ENCODE measurements around the gene INTS6.

DNA sequence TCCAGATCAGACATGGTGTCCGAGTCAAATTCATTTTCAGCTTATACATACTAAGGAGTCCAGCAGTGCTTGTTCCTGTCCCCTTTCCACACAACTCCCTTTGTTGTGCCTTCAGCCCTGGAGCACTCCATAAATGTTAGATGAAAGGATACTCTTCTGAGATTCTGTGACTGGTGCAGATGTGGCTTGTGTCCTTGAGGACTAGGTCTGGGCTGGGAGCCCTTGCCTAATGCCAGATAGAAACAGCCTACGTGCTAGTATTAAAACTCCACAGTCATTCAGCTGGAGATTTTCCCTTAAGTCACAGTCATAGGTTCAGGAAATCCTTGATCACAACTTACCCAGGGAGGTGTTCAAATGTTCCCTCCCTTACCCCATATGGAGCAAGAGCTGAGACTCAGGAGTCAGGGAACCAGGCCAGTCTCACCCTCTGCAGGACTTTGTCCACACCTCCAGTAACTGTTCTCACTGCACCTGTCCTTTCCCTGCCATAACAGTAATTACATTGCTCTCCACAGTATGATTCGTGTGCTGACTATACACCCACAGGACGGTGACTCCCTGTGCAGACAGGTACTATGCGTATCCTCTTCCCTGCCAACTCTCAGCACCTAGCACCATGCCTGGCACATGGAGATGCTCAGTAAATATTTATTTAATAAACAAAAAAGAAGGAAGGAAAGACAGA, 128.9 kb downstream of the INTS6 start:
- TF ChIP-seq, protein P1, sequence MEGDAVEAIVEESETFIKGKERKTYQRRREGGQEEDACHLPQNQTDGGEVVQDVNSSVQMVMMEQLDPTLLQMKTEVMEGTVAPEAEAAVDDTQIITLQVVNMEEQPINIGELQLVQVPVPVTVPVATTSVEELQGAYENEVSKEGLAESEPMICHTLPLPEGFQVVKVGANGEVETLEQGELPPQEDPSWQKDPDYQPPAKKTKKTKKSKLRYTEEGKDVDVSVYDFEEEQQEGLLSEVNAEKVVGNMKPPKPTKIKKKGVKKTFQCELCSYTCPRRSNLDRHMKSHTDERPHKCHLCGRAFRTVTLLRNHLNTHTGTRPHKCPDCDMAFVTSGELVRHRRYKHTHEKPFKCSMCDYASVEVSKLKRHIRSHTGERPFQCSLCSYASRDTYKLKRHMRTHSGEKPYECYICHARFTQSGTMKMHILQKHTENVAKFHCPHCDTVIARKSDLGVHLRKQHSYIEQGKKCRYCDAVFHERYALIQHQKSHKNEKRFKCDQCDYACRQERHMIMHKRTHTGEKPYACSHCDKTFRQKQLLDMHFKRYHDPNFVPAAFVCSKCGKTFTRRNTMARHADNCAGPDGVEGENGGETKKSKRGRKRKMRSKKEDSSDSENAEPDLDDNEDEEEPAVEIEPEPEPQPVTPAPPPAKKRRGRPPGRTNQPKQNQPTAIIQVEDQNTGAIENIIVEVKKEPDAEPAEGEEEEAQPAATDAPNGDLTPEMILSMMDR (IDR thresholded peaks at IDR 0.05) = no peak
- TF ChIP-seq EZH2 (IDR thresholded peaks at IDR 0.05; ENCODE audit: borderline replicate concordance, insufficient read depth, low read depth, low read length, poor library complexity, severe bottlenecking) = no peak

Measured in B cell (primary cell).